Measurements from ENCODE around the gene GBP5. TPM values are rescaled to one million over a fixed set of nuclear protein-coding genes. Genes with fewer than 3 reads are reported as not detected.

GBP5 gene
- total and polyA plus RNA-seq, 2 of the 13 experiments (the other 11 are each of a cell fraction or from before 2014, with no cell fraction given): 0.01 TPM; not detected in 1

- Histone ChIP-seq H3K4me3 (replicated peaks in 1 of 3; ENCODE audit: insufficient read depth in 1 of 3, low read depth in 2 of 3, low read length in 3 of 3) (no peak overlapping the region), H3K36me3 (replicated peaks in 1 of 2; ENCODE audit: control insufficient read depth in 1 of 2, insufficient read depth in 2 of 2, low read length in 2 of 2) (no peaks in the 10 kb centered on the region), H3K4me1 (ENCODE audit: insufficient read depth, low read length) (no peaks in the 10 kb centered on the region), H4K20me1 (ENCODE audit: insufficient read depth, low read length) (no peaks in the 10 kb centered on the region), H3K9me3 (ENCODE audit: low read length) (no peaks in the 10 kb centered on the region), H3K27me3 (ENCODE audit: control insufficient read depth in 1 of 2, insufficient read depth in 2 of 2, low read length in 2 of 2) (no peaks in the 10 kb centered on the region), H3K27ac (ENCODE audit: extremely low read length, insufficient read depth, low read length) (no peak overlapping the region), H3K4me2 (ENCODE audit: low read depth, low read length) (no peak overlapping the region), H3K79me2 (ENCODE audit: insufficient read depth, low read length) (no peaks in the 10 kb centered on the region), H3K9ac (ENCODE audit: insufficient read depth, low read depth, low read length) (no peak overlapping the region), H2AFZ (ENCODE audit: low read length) (no peak overlapping the region)
- TF ChIP-seq ERF (CRISPR knock-in tag; IDR thresholded peaks at IDR 0.05) (no peak), SMYD3 (CRISPR knock-in tag; IDR thresholded peaks at IDR 0.05) (no peak), ZNF333 (CRISPR knock-in tag; IDR thresholded peaks at IDR 0.05; ENCODE audit: borderline replicate concordance) (no peak), BHLHE40 (IDR thresholded peaks at IDR 0.05; ENCODE audit: low read length) (no peak), ATM (IDR thresholded peaks at IDR 0.05; ENCODE audit: borderline replicate concordance) (no peak), HMGXB4 (CRISPR knock-in tag; IDR thresholded peaks at IDR 0.05; ENCODE audit: borderline replicate concordance in 1 of 2, low read depth in 1 of 2) (no peak), SIX4 (CRISPR knock-in tag; IDR thresholded peaks at IDR 0.05) (no peak), NCOA1 (CRISPR knock-in tag; IDR thresholded peaks at IDR 0.05) (no peak)
- CTCF ChIA-PET (ENCODE audit: low intra/inter-chr PET ratio, low total read pairs): no interaction called here
- in situ Hi-C loops (cut with HindIII; ENCODE audit: extremely low pct_ligation_motif_present, low pct_unique_long_range_greater_than_20kb): no loop called here
- DNase-seq (ENCODE audit: low spot score) (no peak), ATAC-seq (no peak), FAIRE-seq (no peak)
- POLR2A ChIA-PET: no interaction called here
- BruUV-seq (replicated peaks): no TSS peak
- intact Hi-C loops (cut with micrococcal nuclease; ENCODE audit: unreplicated experiment): no loop called here
These were observed 38.3 kb upstream of the GBP5 start for GRCh38 chr1:89310976-89311375.

GRCh38 chr1:89310505-89310904 lies 37.8 kb upstream of the GBP5 start:
- no peak overlapping the region for H3K27ac ChIP-seq (ENCODE audit: extremely low read length, insufficient read depth, low read length)
- TF ChIP-seq RARA (CRISPR knock-in tag; IDR thresholded peaks at IDR 0.05) (no peak), RELA (CRISPR knock-in tag; IDR thresholded peaks at IDR 0.05) (no peak), POLR2AphosphoS5 (IDR thresholded peaks at IDR 0.05; ENCODE audit: low read depth, low read length) (no peak), RFX1 (IDR thresholded peaks at IDR 0.05) (no peak), ZNF557 (CRISPR knock-in tag; IDR thresholded peaks at IDR 0.05) (no peak), IRF2 (CRISPR knock-in tag; IDR thresholded peaks at IDR 0.05) (no peak), ZNF598 (CRISPR knock-in tag; IDR thresholded peaks at IDR 0.05; ENCODE audit: borderline replicate concordance) (no peak), FOXA1 (IDR thresholded peaks at IDR 0.05) (no peak), FOXA1 (CRISPR knock-in tag; IDR thresholded peaks at IDR 0.05) (no peak), ZNF331 (CRISPR knock-in tag; IDR thresholded peaks at IDR 0.05) (no peak), ZBTB21 (CRISPR knock-in tag; IDR thresholded peaks at IDR 0.05) (no peak)
- intact Hi-C loops (cut with micrococcal nuclease; ENCODE audit: unreplicated experiment): no loop called here
- no peak overlapping the region for H3K4me2 ChIP-seq (ENCODE audit: low read depth, low read length)
- no peak for DNase-seq (ENCODE audit: low spot score)
- in situ Hi-C loops (cut with HindIII; ENCODE audit: extremely low pct_ligation_motif_present, low pct_unique_long_range_greater_than_20kb): no loop called here
- no TSS peak for BruUV-seq (replicated peaks)
- no peaks in the 10 kb centered on the region for H3K9me3 ChIP-seq (ENCODE audit: low read length)
- POLR2A ChIA-PET: no interaction called here
- no peaks in the 10 kb centered on the region for H3K4me1 ChIP-seq (ENCODE audit: insufficient read depth, low read length)
- WGBS (ENCODE audit: low lambda C conversion rate): 2% methylated on average over 1 of the region's 1 CpG
- no peaks in the 10 kb centered on the region for H4K20me1 ChIP-seq (ENCODE audit: insufficient read depth, low read length)
- H2AFZ ChIP-seq (ENCODE audit: low read length): no peak overlapping the region
- ATAC-seq: no peak
- no peaks in the 10 kb centered on the region for H3K27me3 ChIP-seq (ENCODE audit: control insufficient read depth in 1 of 2, insufficient read depth in 2 of 2, low read length in 2 of 2)
- no peak overlapping the region for H3K4me3 ChIP-seq (replicated peaks in 1 of 3; ENCODE audit: insufficient read depth in 1 of 3, low read depth in 2 of 3, low read length in 3 of 3)
- no peaks in the 10 kb centered on the region for H3K79me2 ChIP-seq (ENCODE audit: insufficient read depth, low read length)
- no peak overlapping the region for H3K9ac ChIP-seq (ENCODE audit: insufficient read depth, low read depth, low read length)
- FAIRE-seq: no peak
- H3K36me3 ChIP-seq (replicated peaks in 1 of 2; ENCODE audit: control insufficient read depth in 1 of 2, insufficient read depth in 2 of 2, low read length in 2 of 2): no peaks in the 10 kb centered on the region
- CTCF ChIA-PET (ENCODE audit: low intra/inter-chr PET ratio, low total read pairs): no interaction called here
